HG02938 (cell line): ENCODE data around the gene ADAMTS14.

Experiments used
- ATAC-seq: cut with Tn5 transposase; IDR thresholded peaks from one replicate; pipeline ENCODE4 v1.9.1; 2021; ENCODE audit warnings: mild to moderate bottlenecking, moderate library complexity; ENCODE audit not compliant: unreplicated experiment

ADAMTS14 gene

GRCh38 chr10:70779511-70780369 is 107.4 kb downstream of the ADAMTS14 start:
- no peak for ATAC-seq

- no peak for ATAC-seq
Observed at GRCh38 chr10:70780370-70780760, 108.1 kb downstream of the ADAMTS14 start.

DNA sequence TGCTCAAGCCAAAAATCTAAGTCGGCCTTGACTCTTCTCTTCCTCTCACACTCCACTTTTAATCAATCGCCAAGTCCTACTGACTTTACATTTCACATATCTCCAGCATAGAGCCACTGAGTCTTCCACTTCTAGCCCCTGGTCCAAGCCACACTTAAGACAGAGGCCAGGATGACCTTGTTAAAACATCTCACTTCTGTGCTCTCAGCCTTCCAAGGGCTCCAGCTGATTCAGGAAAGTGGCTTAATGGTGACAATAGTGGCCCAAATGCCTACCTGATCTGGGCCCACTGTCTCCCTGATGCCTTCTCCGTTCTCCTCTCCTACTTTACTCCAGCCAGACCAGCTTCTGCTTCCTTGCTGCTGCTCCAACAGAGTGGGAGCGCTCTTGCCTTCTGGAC is 108.5 kb downstream of the ADAMTS14 start:
- no peak for ATAC-seq

DNA sequence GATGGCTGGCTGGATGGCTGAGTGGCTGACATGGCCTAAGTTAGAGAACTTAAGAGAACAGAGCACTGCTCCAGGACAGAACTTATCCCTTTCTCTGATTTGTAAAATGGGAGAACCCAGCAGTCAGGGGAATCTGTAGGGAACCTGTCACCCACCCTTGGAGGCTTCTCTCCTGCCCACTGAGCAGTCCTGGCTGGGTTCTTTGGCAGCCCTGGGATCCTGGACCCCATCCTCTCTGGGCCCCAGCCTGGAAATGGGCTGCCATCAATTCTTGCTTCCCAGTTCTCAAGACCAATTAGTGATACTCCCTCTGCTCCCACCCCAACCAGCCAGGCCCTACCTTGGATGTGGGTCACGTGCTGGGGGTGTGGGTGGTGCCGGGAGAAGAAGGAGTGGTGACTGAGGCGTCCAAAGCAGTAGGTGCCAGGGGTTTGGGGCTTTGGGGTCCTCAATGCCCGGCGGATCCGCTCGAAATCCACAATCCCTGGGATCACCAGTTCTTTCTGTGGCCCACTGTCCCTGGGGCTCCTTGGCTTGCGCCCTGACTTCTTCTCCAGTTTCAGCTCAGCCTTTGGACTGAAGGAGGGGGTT is 109.2 kb downstream of the ADAMTS14 start:
- ATAC-seq, result no peak

DNA sequence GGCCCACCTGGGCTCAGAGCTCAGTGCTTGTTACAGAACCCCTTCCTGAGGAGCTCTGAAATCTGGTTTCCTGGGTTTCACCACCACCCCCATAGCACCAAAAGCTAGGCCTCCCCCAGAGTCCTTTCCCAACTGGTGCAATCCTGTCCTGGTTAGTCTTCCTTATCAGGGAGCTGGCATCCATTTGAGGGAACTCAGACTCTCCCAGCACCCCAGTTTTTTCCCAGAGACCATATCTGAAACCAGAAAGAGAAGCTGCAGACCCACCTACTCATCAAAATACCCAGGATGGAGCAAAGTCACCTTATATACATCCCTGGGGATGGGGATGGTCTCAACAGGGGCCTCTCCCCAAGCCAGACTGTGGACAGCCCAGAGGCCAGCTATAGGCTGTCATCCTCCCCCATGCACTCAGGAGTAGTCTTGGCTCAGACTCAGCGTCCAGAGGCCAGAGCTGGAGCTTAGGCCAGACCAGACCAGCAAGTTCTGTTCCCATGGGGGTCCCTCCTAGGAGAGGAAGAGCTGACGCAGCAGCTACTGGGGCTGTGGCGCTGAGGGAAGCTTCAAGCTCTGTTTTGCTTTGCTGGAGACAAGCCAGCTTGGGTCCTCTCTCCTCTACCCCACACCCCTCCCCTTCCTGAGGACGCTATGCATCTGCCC is 109.9 kb downstream of the ADAMTS14 start:
- ATAC-seq, result no peak

DNA sequence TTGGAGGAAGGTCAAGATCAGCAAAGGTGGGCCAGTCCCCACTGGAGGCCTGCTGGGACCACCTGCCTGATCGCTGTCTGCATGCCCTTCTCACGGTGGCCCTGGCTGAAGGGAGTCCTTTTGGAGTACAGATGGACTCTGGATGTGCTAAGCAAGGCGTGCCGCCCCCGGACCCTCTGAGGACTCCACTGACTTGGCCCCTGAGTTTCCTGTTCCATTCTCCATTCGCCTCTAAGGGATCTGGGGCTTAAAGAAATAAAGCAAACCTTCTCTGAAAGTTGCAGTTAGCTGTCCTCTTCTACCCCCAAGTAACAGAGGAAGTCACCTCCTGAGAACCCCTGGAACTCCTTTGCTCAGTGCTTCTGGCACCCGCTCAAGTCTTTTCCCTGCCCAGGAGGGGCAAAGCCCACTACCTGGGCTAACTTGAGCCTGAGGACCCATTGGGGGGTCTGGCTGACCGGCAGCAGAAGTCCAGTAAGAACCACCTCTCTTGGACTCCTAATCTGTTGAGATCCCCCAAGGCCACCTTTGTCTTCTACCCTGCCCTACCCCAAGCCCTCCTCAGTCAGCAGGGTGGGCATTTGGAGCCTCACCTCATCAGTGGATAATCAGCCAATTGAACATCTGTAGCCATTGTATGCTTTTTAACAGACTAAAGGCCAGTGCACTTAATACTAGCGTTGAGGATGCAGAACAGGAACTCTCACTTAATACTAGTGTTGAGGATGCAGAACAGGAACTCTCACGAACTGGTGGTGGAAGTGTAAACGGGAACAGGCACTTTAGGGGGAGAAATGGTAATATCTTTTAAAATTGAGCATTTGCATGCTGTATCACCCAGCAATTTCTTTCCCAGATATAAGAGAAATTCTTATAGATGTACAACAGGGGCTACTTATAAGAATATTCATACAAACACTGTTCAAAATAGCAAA is 110.7 kb downstream of the ADAMTS14 start:
- no peak for ATAC-seq

GRCh38 chr10:70784016-70784415 is 111.7 kb downstream of the ADAMTS14 start:
- ATAC-seq, result no peak

DNA sequence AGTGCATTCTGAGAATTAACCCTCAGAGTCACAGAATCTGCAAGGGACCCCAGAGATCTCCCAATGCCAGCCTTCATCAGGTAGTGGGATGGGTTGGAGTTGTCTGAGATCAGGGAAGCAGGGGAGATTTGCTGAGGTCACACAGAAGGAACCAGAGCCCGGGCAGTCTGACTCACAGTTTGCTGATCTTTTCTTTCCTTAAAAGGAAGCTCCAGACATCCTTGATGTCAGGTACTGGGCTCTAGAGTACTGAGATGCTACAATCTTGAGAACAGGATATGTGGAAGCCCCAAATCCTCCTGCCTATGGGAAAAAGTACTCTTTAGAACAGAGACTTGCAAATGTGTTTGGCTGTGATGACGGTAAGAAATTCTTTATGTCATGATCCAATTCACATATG is 112.2 kb downstream of the ADAMTS14 start:
- no peak for ATAC-seq

- ATAC-seq, result no peak
Observed at GRCh38 chr10:70785190-70785589, 112.9 kb downstream of the ADAMTS14 start, which contains the start of gene TBATA. TBATA (minus strand) TSS chr10:70785377; CDS start chr10:70783379, 1,998 bp downstream.

DNA sequence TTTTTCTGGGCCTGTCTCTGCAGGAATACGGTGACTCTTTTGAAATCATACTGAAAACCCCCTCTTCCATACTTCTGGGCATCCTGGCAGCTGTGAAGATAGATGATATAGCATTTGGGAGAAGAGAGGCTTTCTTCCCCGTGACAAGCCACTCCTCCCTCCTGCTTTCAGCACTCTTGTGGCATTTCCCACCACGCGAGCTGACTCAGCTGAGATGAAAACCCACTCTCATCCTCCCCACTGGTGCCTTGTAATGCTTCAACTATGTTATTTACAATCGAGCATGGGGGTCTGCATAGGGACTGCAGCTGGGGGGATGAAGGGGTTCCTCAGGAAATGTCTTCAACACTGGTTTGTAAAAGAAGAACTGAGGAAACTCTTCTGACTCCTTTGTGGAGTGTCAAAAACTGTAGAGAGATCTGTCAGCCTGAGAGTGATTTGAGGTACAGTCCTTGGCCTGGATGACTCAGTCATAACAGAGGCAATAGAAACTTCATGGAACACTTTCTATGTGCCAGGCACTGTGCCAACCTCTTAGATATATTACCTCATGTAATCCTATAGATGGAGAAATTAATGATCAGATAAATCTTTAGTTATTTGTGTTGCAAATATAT is 114.6 kb downstream of the ADAMTS14 start:
- no peak for ATAC-seq

- ATAC-seq, result no peak
Observed at GRCh38 chr10:70791386-70792039, 119.2 kb downstream of the ADAMTS14 start.

GRCh38 chr10:70795613-70796012 is 123.3 kb downstream of the ADAMTS14 start:
- no peak for ATAC-seq

GRCh38 chr10:70797840-70798239 is 125.5 kb downstream of the ADAMTS14 start:
- no peak for ATAC-seq

DNA sequence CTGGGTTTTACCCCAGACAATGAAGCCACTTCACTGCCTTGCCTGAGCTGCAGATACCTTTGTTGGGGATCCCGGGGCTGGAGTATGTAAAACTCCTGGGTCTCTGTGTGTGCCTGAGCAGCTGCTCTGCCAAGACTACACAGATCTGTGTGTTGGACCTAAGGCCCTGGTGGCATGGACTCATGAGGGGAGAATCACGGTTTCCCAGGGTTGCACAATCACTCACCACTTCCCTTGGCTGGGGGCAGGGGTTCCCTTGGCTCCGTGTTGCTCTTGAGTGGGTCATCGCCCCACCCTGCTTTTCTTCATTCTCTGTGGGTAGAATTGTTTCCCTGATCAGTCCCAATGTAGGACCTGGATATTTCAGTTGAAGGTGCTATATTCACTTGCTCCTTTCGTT is 126.8 kb downstream of the ADAMTS14 start:
- ATAC-seq, result no peak

DNA sequence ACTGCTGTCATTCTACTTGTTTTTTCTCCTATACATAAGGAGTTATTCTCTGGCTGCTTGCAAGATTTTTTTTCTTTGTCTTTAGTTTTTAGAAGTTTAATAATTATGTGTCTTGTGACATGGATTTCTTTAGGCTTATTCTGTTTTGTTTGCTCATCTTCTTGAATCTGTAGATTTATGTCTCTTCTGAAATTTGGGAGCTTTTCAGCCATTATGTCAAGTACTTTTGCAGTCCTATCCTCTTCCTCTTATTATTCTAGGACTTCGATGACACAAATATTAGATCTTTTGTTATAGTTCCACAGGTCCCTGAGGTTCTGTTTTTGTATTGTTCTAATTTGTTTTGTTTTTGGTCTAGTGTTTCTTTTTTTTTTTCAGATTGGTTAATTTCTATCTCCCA is 129.5 kb downstream of the ADAMTS14 start:
- no peak for ATAC-seq

GRCh38 chr10:70803775-70804420 is 131.6 kb downstream of the ADAMTS14 start:
- no peak for ATAC-seq

- no peak for ATAC-seq
Observed at GRCh38 chr10:70804421-70804808, 132.1 kb downstream of the ADAMTS14 start.

- no peak for ATAC-seq
Observed at GRCh38 chr10:70805619-70806215, 133.4 kb downstream of the ADAMTS14 start.

- ATAC-seq, result no peak
Observed at GRCh38 chr10:70806841-70807240, 134.5 kb downstream of the ADAMTS14 start.
